ENCODE measurements around the gene AHCYL2. TPM values are rescaled to one million over a fixed set of nuclear protein-coding genes. Genes with fewer than 3 reads are reported as not detected.

AHCYL2 gene
- total and polyA plus RNA-seq, 2 experiments from 2014 or later, result 7.8 to 29.4 TPM

DNA sequence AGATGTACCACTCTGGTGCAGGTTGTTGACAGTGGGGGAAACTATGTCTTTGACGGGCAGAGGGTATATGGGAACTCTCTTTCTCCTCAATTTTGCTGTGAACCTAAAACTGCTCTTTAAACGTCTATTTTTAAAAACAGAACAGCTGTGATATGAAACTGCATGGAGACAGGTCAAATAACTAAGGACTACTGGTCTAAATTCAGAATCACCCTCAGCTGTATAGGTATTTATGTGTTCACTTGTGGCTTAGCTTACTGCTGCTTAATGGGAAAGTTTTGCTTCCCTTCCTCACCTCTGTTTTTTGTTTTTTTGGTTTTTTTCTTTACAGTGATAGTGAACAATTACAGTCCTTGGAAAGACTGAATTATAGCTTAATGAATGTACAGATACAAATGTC, 122.5 kb downstream of the AHCYL2 start:
- Mint-ChIP-seq H3K36me3 (ENCODE audit: low read depth) (no peaks in the 10 kb centered on the region), H3K4me3 (no peak overlapping the region), H3K4me1 (peaks cover 5% of the 10 kb centered on the region; the same call in 2 of the 3 replicates), H3K9me3 (no peaks in the 10 kb centered on the region), H3K27me3 (ENCODE audit: insufficient read depth, low read depth, poor library complexity) (no peaks in the 10 kb centered on the region), H3K27ac (no peak overlapping the region)
- H3K4me3 ChIP-seq, result no peak overlapping the region
- no peaks in the 10 kb centered on the region for H4K20me1 ChIP-seq (replicated peaks; ENCODE audit: insufficient read depth)
- no peaks in the 10 kb centered on the region for H3K9me2 ChIP-seq (ENCODE audit: insufficient read depth)
- no peak overlapping the region for H3K4me2 ChIP-seq
- TF ChIP-seq CREB1 (CRISPR knock-in tag; IDR thresholded peaks at IDR 0.05; ENCODE audit: low read depth) (no peak), JUNB (IDR thresholded peaks at IDR 0.05; ENCODE audit: unreplicated experiment) (no peak), ZNF114 (CRISPR knock-in tag; IDR thresholded peaks at IDR 0.05) (no peak), STAT1 (IDR thresholded peaks at IDR 0.05; ENCODE audit: unreplicated experiment) (no peak), POLR2AphosphoS5 (IDR thresholded peaks at IDR 0.05; ENCODE audit: low read depth) (no peak), NANOG (IDR thresholded peaks at IDR 0.05; ENCODE audit: borderline replicate concordance) (no peak), ZNF462 (CRISPR knock-in tag; IDR thresholded peaks at IDR 0.05) (no peak), ZNF331 (CRISPR knock-in tag; IDR thresholded peaks at IDR 0.05; ENCODE audit: low read depth) (no peak), EZH2phosphoT487 (IDR thresholded peaks at IDR 0.05; ENCODE audit: unreplicated experiment) (no peak)
- TF ChIP-seq, protein P1, sequence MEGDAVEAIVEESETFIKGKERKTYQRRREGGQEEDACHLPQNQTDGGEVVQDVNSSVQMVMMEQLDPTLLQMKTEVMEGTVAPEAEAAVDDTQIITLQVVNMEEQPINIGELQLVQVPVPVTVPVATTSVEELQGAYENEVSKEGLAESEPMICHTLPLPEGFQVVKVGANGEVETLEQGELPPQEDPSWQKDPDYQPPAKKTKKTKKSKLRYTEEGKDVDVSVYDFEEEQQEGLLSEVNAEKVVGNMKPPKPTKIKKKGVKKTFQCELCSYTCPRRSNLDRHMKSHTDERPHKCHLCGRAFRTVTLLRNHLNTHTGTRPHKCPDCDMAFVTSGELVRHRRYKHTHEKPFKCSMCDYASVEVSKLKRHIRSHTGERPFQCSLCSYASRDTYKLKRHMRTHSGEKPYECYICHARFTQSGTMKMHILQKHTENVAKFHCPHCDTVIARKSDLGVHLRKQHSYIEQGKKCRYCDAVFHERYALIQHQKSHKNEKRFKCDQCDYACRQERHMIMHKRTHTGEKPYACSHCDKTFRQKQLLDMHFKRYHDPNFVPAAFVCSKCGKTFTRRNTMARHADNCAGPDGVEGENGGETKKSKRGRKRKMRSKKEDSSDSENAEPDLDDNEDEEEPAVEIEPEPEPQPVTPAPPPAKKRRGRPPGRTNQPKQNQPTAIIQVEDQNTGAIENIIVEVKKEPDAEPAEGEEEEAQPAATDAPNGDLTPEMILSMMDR (conservative IDR thresholded peaks at IDR 0.05; ENCODE audit: low read depth in 2 of 2), result no peak
- TF ChIP-seq, protein P2, sequence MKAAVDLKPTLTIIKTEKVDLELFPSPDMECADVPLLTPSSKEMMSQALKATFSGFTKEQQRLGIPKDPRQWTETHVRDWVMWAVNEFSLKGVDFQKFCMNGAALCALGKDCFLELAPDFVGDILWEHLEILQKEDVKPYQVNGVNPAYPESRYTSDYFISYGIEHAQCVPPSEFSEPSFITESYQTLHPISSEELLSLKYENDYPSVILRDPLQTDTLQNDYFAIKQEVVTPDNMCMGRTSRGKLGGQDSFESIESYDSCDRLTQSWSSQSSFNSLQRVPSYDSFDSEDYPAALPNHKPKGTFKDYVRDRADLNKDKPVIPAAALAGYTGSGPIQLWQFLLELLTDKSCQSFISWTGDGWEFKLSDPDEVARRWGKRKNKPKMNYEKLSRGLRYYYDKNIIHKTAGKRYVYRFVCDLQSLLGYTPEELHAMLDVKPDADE (IDR thresholded peaks at IDR 0.05), result no peak
- DNase-seq (ENCODE audit: low spot score) (no peak), ATAC-seq (no peak)
- H3K36me3 ChIP-seq (ENCODE audit: insufficient read depth), result no peaks in the 10 kb centered on the region
- H3K4me1 ChIP-seq (ENCODE audit: insufficient read depth), result peaks cover 7% of the 10 kb centered on the region
- H3K27me3 ChIP-seq (ENCODE audit: insufficient read depth), result no peaks in the 10 kb centered on the region
- no peak overlapping the region for H2AFZ ChIP-seq
- H3F3A ChIP-seq (replicated peaks; ENCODE audit: low read depth), result no peaks in the 10 kb centered on the region
- H3K27ac ChIP-seq (ENCODE audit: low read depth), result no peak overlapping the region
- H3K79me2 ChIP-seq (replicated peaks; ENCODE audit: insufficient read depth), result no peaks in the 10 kb centered on the region

Measured in GM23338 (cell line).